GM18867 (cell line): ENCODE results near the gene TRIM66.
A peak's percentile ranks its signal among the peaks of the same experiment; 100 is the strongest.

ENCODE experiments used
- ATAC-seq: cut with Tn5 transposase; IDR thresholded peaks from one replicate; pipeline ENCODE4 v1.9.1; 2021; ENCODE audit warnings: mild to moderate bottlenecking, moderate library complexity; ENCODE audit not compliant: unreplicated experiment

The TRIM66 gene

DNA sequence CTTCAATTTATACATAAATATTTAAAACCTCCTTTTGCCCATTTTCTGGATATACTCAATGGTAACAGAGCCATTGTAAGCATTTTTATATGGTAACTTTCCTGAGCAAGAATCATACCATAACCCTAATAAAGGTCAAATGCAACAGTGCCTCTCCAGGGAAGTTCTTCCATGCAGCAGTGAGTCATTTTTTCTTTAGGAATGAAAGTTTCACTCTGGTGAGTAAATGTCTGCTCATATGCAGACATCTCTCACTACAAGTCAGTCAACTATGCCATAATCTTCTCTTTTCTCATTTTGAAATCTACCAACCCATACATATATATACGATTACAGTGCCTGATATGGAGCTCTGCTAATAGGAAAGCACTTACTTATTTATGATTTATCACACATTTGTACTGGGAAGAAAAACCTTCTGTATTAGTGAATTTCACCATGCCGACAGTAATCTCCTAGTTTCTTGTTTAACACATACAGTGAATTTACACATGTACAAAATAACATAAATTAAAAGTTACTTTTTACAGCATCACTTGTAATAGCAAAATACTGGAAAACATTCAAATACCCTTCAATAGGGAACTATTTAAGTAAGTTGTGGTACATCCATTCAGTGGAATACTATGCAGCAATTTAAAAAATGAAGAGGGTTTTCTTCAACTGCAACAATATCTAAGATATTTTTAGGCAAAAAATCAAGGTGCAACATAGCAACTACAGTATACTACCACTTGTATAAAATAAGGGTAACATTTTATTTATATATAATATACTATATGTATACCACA lies 104.5 kb downstream of the TRIM66 start:
- no peak for ATAC-seq

DNA sequence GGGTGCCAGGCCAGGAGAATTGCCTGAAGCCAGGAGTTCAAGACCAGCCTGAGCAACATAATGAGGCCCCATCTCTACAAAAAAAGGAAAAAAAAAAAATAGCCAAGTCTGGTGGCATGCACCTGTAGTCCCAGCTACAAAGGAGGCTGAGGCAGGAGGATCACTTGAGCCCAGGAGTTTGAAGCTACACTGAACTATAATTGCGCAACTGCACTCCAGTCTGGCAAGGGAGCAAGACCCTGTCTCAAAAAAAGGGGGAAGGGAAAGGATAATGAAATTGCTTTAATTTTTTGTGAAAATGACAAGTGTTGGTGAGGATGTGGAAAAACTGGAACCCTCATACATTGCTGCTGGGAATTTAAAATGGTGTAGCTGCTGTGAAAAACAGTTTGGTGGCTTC lies 107.7 kb downstream of the TRIM66 start:
- no peak for ATAC-seq

DNA sequence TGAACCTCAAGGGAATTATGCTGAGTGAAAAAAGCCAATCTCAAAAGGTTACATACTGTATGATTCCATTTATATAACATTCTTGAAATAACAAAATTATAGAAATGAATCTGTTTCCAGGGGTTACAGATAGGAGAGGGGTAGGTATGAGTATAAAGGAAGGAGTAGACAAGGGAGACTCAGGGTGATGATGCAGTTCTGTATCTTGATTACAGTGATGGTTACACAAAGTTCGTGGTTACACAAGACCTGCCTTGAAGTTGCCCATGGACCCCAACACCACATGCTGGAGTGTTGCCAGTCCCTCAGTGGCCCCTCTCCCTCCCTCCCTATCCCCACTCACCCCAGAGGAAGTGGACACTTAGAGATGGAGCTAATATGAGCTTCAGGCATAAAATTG lies 108.7 kb downstream of the TRIM66 start:
- no peak for ATAC-seq

DNA sequence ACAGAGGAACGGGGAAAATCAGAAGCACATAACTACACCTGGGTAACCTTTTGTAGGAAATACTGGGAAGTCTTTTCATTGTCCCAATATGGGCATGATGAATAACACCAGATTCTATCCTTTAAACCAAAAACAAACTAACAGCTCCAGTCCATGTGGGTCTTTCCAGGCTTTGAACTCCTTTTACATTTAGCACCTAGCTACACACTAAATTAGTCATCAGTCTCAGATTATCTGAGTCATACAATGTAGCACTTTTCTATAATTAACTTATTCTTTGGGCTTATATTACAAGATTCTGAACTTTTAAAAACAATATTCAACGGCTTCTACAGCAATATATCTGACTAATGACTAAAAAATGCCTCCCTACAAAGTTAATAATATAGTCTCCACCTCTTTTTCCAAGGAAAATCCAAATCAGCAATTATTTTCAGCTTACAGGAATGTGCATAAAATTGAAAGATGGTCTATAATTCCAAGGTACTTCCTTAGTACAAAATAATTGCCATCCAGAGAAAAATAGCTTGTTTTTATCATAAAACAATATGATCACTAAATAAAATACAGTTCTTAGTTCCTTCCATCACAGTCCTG lies 114.8 kb downstream of the TRIM66 start:
- peak; percentile 70 for ATAC-seq

DNA sequence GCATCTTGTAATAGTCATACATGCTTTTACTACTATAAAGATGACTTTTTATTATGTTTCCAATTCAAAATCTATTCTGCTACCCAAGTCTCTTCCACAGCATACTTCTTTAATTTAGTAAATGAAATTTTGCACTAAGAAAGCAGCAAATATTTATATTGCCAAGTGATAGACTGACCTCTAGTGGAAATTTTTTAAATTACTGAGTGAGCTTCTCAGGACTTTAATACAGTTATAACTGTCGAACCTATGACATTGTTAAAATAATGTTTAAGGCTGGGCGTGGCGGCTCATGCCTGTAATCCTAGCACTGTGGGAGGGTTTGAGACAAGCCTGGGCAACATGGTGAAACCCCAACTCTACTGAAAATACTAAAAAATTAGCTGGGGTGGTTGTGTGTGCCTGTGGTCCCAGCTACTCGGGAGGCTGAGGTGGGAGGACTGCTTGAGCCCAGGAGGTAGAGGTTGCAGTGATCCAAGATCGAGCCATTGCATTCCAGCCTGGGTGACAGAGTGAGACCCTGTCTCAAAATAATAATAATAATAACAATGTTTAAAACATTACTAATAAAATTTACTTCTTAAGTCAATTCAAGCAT lies 115.8 kb downstream of the TRIM66 start:
- peak; percentile 53 for ATAC-seq

DNA sequence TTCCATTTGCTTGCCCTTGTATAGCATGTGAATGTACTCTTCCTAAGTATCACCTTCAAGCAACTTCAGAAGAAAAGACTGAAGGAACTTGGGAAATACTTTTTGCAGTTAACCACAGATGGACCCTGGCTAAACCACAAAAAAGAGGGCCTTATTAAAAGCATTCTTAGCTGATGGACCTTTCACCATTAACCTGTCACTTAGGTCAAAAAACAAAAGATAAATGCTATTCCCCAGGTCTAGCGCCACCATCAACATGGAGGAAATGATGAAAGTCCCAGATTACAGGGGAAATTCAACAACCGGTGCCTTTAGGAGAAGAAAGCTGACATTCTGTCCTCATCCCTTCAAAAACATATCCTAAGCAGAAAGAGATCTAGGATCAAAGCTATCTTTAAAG lies 117.9 kb downstream of the TRIM66 start:
- no peak for ATAC-seq
